IMR-90 (cell line): ENCODE measurements around the gene ARHGEF2. TPM values are rescaled to one million over a fixed set of nuclear protein-coding genes. Genes with fewer than 3 reads are reported as not detected.

ENCODE experiments used
- ATAC-seq: fragments of 200-7000 bp; cut with Tn5 transposase; 2 replicates; pipeline ENCODE4 v1.9.1; 2020; ENCODE audit warnings: low read depth, mild to moderate bottlenecking, moderate library complexity
- Bru-seq: library from RNA; stranded (reverse); fragments of 400-500 nt; gene quantifications from one replicate; lab custom pipeline; 2021; lab: Mats Ljungman, UMichigan
- BruChase-seq, 2 experiments: library from RNA; stranded (reverse); fragments of 400-500 nt; gene quantifications; one replicate each; lab custom pipeline; 2021; lab: Mats Ljungman, UMichigan
- BruUV-seq: library from RNA; stranded (reverse); fragments of 400-500 nt; replicated peaks from 2 replicates; lab custom pipeline; 2021; lab: Mats Ljungman, UMichigan
- CTCF ChIA-PET: fragments of 300-600 bp; formaldehyde crosslinking; extraction: SDS; loops from one replicate; lab custom pipeline; 2021; ENCODE audit warnings: antibody characterized with exemption; lab: Yijun Ruan, JAX
- POLR2A ChIA-PET: fragments of 300-600 bp; sonication (Branson Sonifier 250); formaldehyde crosslinking; loops from one replicate; lab custom pipeline; 2022; ENCODE audit warnings: antibody characterized with exemption; ENCODE audit not compliant: unreplicated experiment; lab: Charles Lee
- DNase-seq: peaks from one replicate; pipeline ENCODE4 v3.0.0; 2013
- H2AFZ ChIP-seq: replicated peaks from 2 replicates; pipeline ENCODE3; 2013; ENCODE audit warnings: low read length, mild to moderate bottlenecking; ENCODE audit not compliant: poor library complexity
- H2AK5ac ChIP-seq: 2 replicates; pipeline ENCODE4 v1.6.1; 2013; ENCODE audit warnings: low read depth, low read length, inconsistent platforms
- H2AK9ac ChIP-seq: replicated peaks from 2 replicates; pipeline ENCODE3; 2013; ENCODE audit warnings: mild to moderate bottlenecking, low read depth, low read length, moderate library complexity; ENCODE audit not compliant: poor library complexity
- H2BK120ac ChIP-seq: 2 replicates; pipeline ENCODE4 v1.6.1; 2013; ENCODE audit warnings: low read depth, low read length, inconsistent platforms
- H2BK15ac ChIP-seq: 3 replicates; pipeline ENCODE4 v1.6.1; 2013; ENCODE audit warnings: low read depth, low read length, inconsistent platforms
- H2BK20ac ChIP-seq: 2 replicates; pipeline ENCODE4 v1.6.1; 2013; ENCODE audit warnings: low read depth, mild to moderate bottlenecking, inconsistent platforms, low read length, moderate library complexity
- H2BK5ac ChIP-seq: 2 replicates; pipeline ENCODE4 v1.6.1; 2013; ENCODE audit warnings: mild to moderate bottlenecking, low read depth, low read length, inconsistent platforms; ENCODE audit not compliant: poor library complexity, severe bottlenecking
- H3K14ac ChIP-seq: replicated peaks from 2 replicates; pipeline ENCODE4 v1.6.1; 2013; ENCODE audit warnings: low read depth, low read length, inconsistent platforms
- H3K18ac ChIP-seq: 2 replicates; pipeline ENCODE4 v1.6.1; 2013; ENCODE audit warnings: low read depth, low read length, control low read depth
- H3K23ac ChIP-seq: 2 replicates; pipeline ENCODE4 v1.6.1; 2013; ENCODE audit warnings: low read depth, low read length, inconsistent platforms
- H3K27ac ChIP-seq: 2 replicates; pipeline ENCODE4 v1.5.1; 2013; ENCODE audit warnings: mild to moderate bottlenecking, control low read depth, low read length; ENCODE audit not compliant: insufficient read depth
- H3K27me3 ChIP-seq: 2 replicates; pipeline ENCODE4 v1.6.1; 2013; ENCODE audit warnings: low read length; ENCODE audit not compliant: control insufficient read depth, insufficient read depth
- H3K36me3 ChIP-seq: 2 replicates; pipeline ENCODE4 v1.6.1; 2013; ENCODE audit warnings: low read length, mixed read lengths; ENCODE audit not compliant: control insufficient read depth, insufficient read depth
- H3K4ac ChIP-seq: 2 replicates; pipeline ENCODE4 v1.6.1; 2013; ENCODE audit warnings: low read depth, low read length, inconsistent platforms
- H3K4me1 ChIP-seq: 2 replicates; pipeline ENCODE4 v1.6.1; 2013; ENCODE audit warnings: low read length, mixed read lengths; ENCODE audit not compliant: control insufficient read depth, insufficient read depth
- H3K4me2 ChIP-seq: 2 replicates; pipeline ENCODE4 v1.6.1; 2013; ENCODE audit warnings: low read depth, mild to moderate bottlenecking, control low read depth, low read length, moderate library complexity
- H3K4me3 ChIP-seq: 2 replicates; pipeline ENCODE4 v1.5.1; 2013; ENCODE audit warnings: low read depth, mild to moderate bottlenecking, control low read depth, low read length, moderate library complexity; ENCODE audit not compliant: insufficient read depth
- H3K56ac ChIP-seq: 2 replicates; pipeline ENCODE4 v1.6.1; 2013; ENCODE audit warnings: low read length, inconsistent platforms; ENCODE audit not compliant: insufficient read depth; ENCODE audit errors: extremely low read depth
- H3K79me1 ChIP-seq, 2 experiments: 2 replicates each; pipeline ENCODE4 v1.6.1; 2013; ENCODE audit warnings: low read length in 2 of 2, inconsistent platforms in 1 of 2, low read depth in 1 of 2
- H3K9ac ChIP-seq: 2 replicates; pipeline ENCODE4 v1.6.1; 2013; ENCODE audit warnings: low read depth, low read length, control low read depth
- H3K9me1 ChIP-seq: 2 replicates; pipeline ENCODE4 v1.6.1; 2013; ENCODE audit warnings: low read length, inconsistent platforms; ENCODE audit not compliant: insufficient read depth
- H3K9me3 ChIP-seq: 2 replicates; pipeline ENCODE4 v1.6.1; 2013; ENCODE audit warnings: low read length; ENCODE audit not compliant: control insufficient read depth, insufficient read depth
- H4K20me1 ChIP-seq: 2 replicates; pipeline ENCODE4 v1.6.1; 2013; ENCODE audit warnings: low read length, inconsistent platforms; ENCODE audit not compliant: insufficient read depth
- H4K5ac ChIP-seq: 2 replicates; pipeline ENCODE4 v1.6.1; 2013; ENCODE audit warnings: mild to moderate bottlenecking, low read depth, low read length, control low read depth
- H4K8ac ChIP-seq, 2 experiments: 2 replicates each; pipeline ENCODE4 v1.6.1; 2013; ENCODE audit warnings: low read depth in 2 of 2, low read length in 2 of 2, control low read depth in 1 of 2, inconsistent platforms in 1 of 2
- H4K91ac ChIP-seq: 2 replicates; pipeline ENCODE4 v1.6.1; 2013; ENCODE audit warnings: low read depth, low read length, inconsistent platforms; ENCODE audit not compliant: insufficient read depth
- BHLHE40 ChIP-seq: fragments of 150-350 bp; IDR thresholded peaks from 2 replicates; pipeline ENCODE4 v1.6.1; 2016; ENCODE audit warnings: mild to moderate bottlenecking, low read depth, low read length
- MAZ ChIP-seq: IDR thresholded peaks from 2 replicates; pipeline ENCODE4 v1.6.1; 2012; ENCODE audit warnings: low read depth, mild to moderate bottlenecking, low read length, improper control_type of control experiment, moderate library complexity, borderline replicate concordance
- MXI1 ChIP-seq: IDR thresholded peaks from 2 replicates; pipeline ENCODE4 v1.6.1; 2012; ENCODE audit warnings: low read depth, mild to moderate bottlenecking, low read length, moderate library complexity, borderline replicate concordance
- NFE2L2 ChIP-seq: fragments of 150-350 bp; IDR thresholded peaks from 2 replicates; pipeline ENCODE4 v1.6.1; 2016; ENCODE audit warnings: low read depth, mild to moderate bottlenecking, low read length
- POLR2A ChIP-seq: IDR thresholded peaks from 2 replicates; pipeline ENCODE4 v1.6.1; 2012; ENCODE audit warnings: mild to moderate bottlenecking, low read depth, low read length
- WGBS, 2 experiments: methylation state at CpG; one replicate each; pipeline versions ENCODE4 v1.1.5 to v1.1.7; 2013; ENCODE audit warnings: missing lambda C conversion rate in 2 of 2; ENCODE audit not compliant: insufficient read length in 1 of 2; ENCODE audit errors: extremely low coverage in 2 of 2; 5-methylcytosine and 5-hydroxymethylcytosine counted together
- dilution Hi-C: fragments of 300-500 bp; cut with HindIII; formaldehyde crosslinking; loops from one replicate; pipeline ENCODE4 v1.14.3; 2018; ENCODE audit warnings: low sequenced_read_pairs; ENCODE audit not compliant: unreplicated experiment
- in situ Hi-C: fragments of 300-500 bp; cut with MboI; formaldehyde crosslinking; loops from 3 replicates; pipeline ENCODE4 v1.14.3; 2019; ENCODE audit warnings: low sequenced_read_pairs, inconsistent platforms, mixed read lengths
- intact Hi-C: fragments of 100-400 bp; cut with micrococcal nuclease; formaldehyde crosslinking; loops from 2 replicates; pipeline ENCODE4 v1.10.0; 2022
- long read RNA-seq: library from polyadenylated mRNA; unstranded; transcript quantifications from one replicate; pipeline ENCODE4 v2.0.0, GENCODE V29; 2021; ENCODE audit not compliant: unreplicated experiment
- polyA plus RNA-seq, 3 experiments: library from polyadenylated mRNA; depleted of rRNA; stranded (reverse); fragments of >200 nt; gene quantifications; 2 replicates each; pipeline ENCODE4 v1.2.3, GENCODE V29; 2012; ENCODE audit warnings: low replicate concordance in 1 of 3
- total RNA-seq: library from RNA; depleted of rRNA; stranded (reverse); fragments of >200 nt; gene quantifications from 2 replicates; pipeline ENCODE4 v1.2.3, GENCODE V29; 2012; rRNA removed
- TF ChIP-seq, protein P1 (sequence below): fragments of 150-350 bp; IDR thresholded peaks from 2 replicates; pipeline ENCODE4 v1.6.1; 2017; ENCODE audit warnings: mild to moderate bottlenecking, antibody characterized with exemption, low read length, low read depth
- TF ChIP-seq, protein P2 (sequence below): conservative IDR thresholded peaks from 2 replicates; pipeline ENCODE4 v1.5.1; 2012; ENCODE audit warnings: mild to moderate bottlenecking, low read depth, low read length, improper control_type of control experiment

The ARHGEF2 gene
- total RNA-seq = 81.4 and 91.8 TPM in 2 replicates
- 101 and 117 TPM in 2 replicates for polyA plus RNA-seq (2012; rRNA removed)
- 64.3 and 78.0 TPM in 2 replicates for polyA plus RNA-seq (2012; cell fraction: cytosol; rRNA removed)
- 272 and 424 TPM in 2 replicates for polyA plus RNA-seq (2012; cell fraction: nucleus; rRNA removed; ENCODE audit: low replicate concordance)
- Bru-seq, nascent RNA = percentile 93 among the genes with signal in this experiment
- BruChase-seq, experiment 1, labeled RNA remaining after a 6-hour chase = percentile 93 among the genes with signal in this experiment
- percentile 91 among the genes with signal in this experiment for BruChase-seq, experiment 2, labeled RNA remaining after a 2-hour chase
- long read RNA-seq, partial matches to known transcripts = 10 of 72 reads
- long read RNA-seq, other reads (novel, unspliced or antisense) = 62 of 72 reads

DNA sequence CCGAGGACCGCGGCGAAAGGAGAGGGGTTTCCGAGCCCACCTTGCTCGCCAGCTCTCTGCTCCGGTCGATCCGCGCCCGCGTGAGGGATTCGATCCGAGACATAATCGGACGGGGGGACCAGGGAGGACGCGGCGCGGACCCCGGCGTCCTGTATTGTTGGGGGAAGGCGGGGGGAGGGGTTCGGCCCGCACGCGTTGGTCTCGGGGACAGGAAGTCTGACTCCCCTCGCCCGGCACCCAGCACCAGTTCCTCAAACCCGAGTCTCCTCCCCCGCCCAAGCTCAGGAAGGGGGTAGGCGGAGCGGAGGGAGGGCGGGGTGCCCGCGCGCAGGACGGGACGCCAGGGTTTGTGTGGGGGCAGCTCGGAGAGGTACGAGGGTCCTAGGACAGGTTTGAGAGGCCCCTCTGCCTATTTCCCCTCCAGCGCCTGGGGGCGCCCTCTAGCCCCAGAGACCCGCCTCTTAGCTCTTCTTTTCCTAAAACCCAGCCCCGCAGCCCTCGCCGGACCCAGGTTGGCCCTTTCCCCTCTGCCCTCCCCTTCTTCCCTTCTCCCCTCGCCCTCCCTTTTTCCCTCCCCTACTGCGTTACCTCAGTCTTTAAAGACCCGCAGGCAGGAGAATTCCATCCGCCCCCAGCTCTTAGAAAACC, at the start of gene ARHGEF2:
ARHGEF2 (minus strand) TSS at position 223 of the 648 bp plus-strand sequence; CDS start at position 103, 120 bp downstream.
- H2AK9ac ChIP-seq = peak within 1 kb of the TSS; percentile 95
- peak within 1 kb of the TSS; percentile 87 for H3K9ac ChIP-seq
- ChIA-PET POLR2A (interaction anchor here (0.6 to 1.0 kb wide), 6 partner anchors 10 to 76 kb away, joined by 3 to 10 read pairs (median 4); no protein-coding TSS in a partner anchor), CTCF (interaction anchor here (1.2 kb wide), 1 partner anchor 11 kb away, joined by 4 read pairs; no protein-coding TSS in a partner anchor)
- peak within 1 kb of the TSS; percentile 98 for H4K91ac ChIP-seq
- WGBS, 2 experiments = 0% methylated on average over 17 of the region's 52 CpGs; no CpG with 5 or more reads in 1 of the 2 experiments
- ATAC-seq (peak; percentile 45), DNase-seq (peak; percentile 64)
- no peaks in the 10 kb centered on the region for H3K9me3 ChIP-seq
- H3K23ac ChIP-seq = peak within 1 kb of the TSS; percentile 97
- peaks cover 11% of the 10 kb centered on the region for H3K36me3 ChIP-seq
- peak within 1 kb of the TSS; percentile 81; the same call in 2 of the 3 replicates for H2BK15ac ChIP-seq
- dilution Hi-C loops (no loop called here), in situ Hi-C loops (no loop called here), intact Hi-C loops (loop anchor here (5.0 kb wide), 1 partner anchor 36 kb away; the partner anchor contains the start of gene RXFP4)
- peak within 1 kb of the TSS; percentile 70 to 82 for H4K8ac ChIP-seq
- peak within 1 kb of the TSS; percentile 79 for H2AFZ ChIP-seq
- peak within 1 kb of the TSS; percentile 64 for H2BK20ac ChIP-seq
- H2BK5ac ChIP-seq = peak within 1 kb of the TSS; percentile 93
- peak within 1 kb of the TSS; percentile 95 for H2AK5ac ChIP-seq
- peaks cover 35% of the 10 kb centered on the region for H3K9me1 ChIP-seq
- H4K20me1 ChIP-seq = peaks cover 42% of the 10 kb centered on the region
- H3K4ac ChIP-seq = peak within 1 kb of the TSS; percentile 92
- H2BK120ac ChIP-seq = peak within 1 kb of the TSS; percentile 98
- TF ChIP-seq, protein P1, sequence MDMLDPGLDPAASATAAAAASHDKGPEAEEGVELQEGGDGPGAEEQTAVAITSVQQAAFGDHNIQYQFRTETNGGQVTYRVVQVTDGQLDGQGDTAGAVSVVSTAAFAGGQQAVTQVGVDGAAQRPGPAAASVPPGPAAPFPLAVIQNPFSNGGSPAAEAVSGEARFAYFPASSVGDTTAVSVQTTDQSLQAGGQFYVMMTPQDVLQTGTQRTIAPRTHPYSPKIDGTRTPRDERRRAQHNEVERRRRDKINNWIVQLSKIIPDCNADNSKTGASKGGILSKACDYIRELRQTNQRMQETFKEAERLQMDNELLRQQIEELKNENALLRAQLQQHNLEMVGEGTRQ = no peak
- TF ChIP-seq, protein P2, sequence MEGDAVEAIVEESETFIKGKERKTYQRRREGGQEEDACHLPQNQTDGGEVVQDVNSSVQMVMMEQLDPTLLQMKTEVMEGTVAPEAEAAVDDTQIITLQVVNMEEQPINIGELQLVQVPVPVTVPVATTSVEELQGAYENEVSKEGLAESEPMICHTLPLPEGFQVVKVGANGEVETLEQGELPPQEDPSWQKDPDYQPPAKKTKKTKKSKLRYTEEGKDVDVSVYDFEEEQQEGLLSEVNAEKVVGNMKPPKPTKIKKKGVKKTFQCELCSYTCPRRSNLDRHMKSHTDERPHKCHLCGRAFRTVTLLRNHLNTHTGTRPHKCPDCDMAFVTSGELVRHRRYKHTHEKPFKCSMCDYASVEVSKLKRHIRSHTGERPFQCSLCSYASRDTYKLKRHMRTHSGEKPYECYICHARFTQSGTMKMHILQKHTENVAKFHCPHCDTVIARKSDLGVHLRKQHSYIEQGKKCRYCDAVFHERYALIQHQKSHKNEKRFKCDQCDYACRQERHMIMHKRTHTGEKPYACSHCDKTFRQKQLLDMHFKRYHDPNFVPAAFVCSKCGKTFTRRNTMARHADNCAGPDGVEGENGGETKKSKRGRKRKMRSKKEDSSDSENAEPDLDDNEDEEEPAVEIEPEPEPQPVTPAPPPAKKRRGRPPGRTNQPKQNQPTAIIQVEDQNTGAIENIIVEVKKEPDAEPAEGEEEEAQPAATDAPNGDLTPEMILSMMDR = peak; percentile 30
- TF ChIP-seq BHLHE40 (peak; percentile 60; the same call in 1 of the 2 replicates), NFE2L2 (no peak), MXI1 (0 out of 2 replicates have a peak, but pooled peaks have one; percentile 5), MAZ (peak; percentile 7; the same call in 1 of the 2 replicates), POLR2A (peak; percentile 53; the same call in 1 of the 2 replicates)
- peaks cover 10 to 82% of the 10 kb centered on the region in 2 experiments; a peak in 3 of 4 replicates for H3K79me1 ChIP-seq
- no TSS peak for BruUV-seq
- peak within 1 kb of the TSS; percentile 98 for H3K4me2 ChIP-seq
- H4K5ac ChIP-seq = peak within 1 kb of the TSS; percentile 74
- H3K56ac ChIP-seq = peak within 1 kb of the TSS; percentile 98
- no peaks in the 10 kb centered on the region for H3K27me3 ChIP-seq
- H3K18ac ChIP-seq = peak within 1 kb of the TSS; percentile 91
- H3K14ac ChIP-seq = peak within 1 kb of the TSS; percentile 98
- H3K4me1 ChIP-seq = peaks cover 51% of the 10 kb centered on the region
- peak within 1 kb of the TSS; percentile 94 for H3K4me3 ChIP-seq
- H3K27ac ChIP-seq = peak within 1 kb of the TSS; percentile 99
